Heart left ventricle (tissue), 16 donors: ENCODE data around the gene AMOTL2. TPM values are rescaled to one million over a fixed set of nuclear protein-coding genes. Genes with fewer than 3 reads are reported as not detected.

ENCODE experiments used
- ATAC-seq, 4 donors: fragments of 200-7000 bp; cut with Tn5 transposase; one replicate each; pipeline ENCODE4 v1.9.1; 2020 to 2022; ENCODE audit warnings: moderate library complexity in 4 of 4, mild to moderate bottlenecking in 3 of 4, moderate number of reproducible peaks in 1 of 4
- DNase-seq, 5 donors: peaks; one replicate each; pipeline ENCODE4 v3.0.0-alpha.2; 2020
- H3K27ac ChIP-seq, 12 donors: fragments of 200-600 bp; sonication (generic) in 4 of 12; one replicate each; pipeline versions ENCODE4 v1.5.0 to v1.8.0; 2016 to 2022; ENCODE audit warnings: mild to moderate bottlenecking in 2 of 12
- H3K27me3 ChIP-seq, 9 donors: fragments of 200-600 bp; sonication (generic) in 2 of 9; one replicate each; pipeline versions ENCODE4 v1.5.1 to v1.8.0; 2016 to 2022; ENCODE audit warnings: mild to moderate bottlenecking in 3 of 9
- H3K36me3 ChIP-seq, 9 donors: fragments of 200-600 bp; sonication (generic) in 2 of 9; one replicate each; pipeline versions ENCODE4 v1.5.0 to v1.8.0; 2018 to 2022; ENCODE audit warnings: mild to moderate bottlenecking in 2 of 9
- H3K4me1 ChIP-seq, 12 donors: fragments of 200-600 bp; sonication (generic) in 4 of 12; one replicate each; pipeline versions ENCODE4 v1.5.0 to v1.8.0; 2016 to 2022; ENCODE audit warnings: mild to moderate bottlenecking in 3 of 12
- H3K4me3 ChIP-seq, 12 donors: fragments of 200-600 bp; sonication (generic) in 4 of 12; one replicate each; pipeline versions ENCODE4 v1.5.0 to v1.8.0; 2017 to 2022; ENCODE audit warnings: mild to moderate bottlenecking in 9 of 12, moderate library complexity in 4 of 12
- H3K9me3 ChIP-seq, 12 donors: fragments of 200-600 bp; sonication (generic) in 4 of 12; one replicate each; pipeline versions ENCODE4 v1.5.0 to v1.8.0; 2016 to 2022; ENCODE audit warnings: mild to moderate bottlenecking in 1 of 12
- CTCF ChIP-seq, 12 donors: fragments of 200-600 bp; sonication (generic) in 4 of 12; IDR thresholded peaks; one replicate each; pipeline versions ENCODE4 v1.5.0 to v1.8.0; 2018 to 2022; ENCODE audit warnings: antibody characterized with exemption in 12 of 12, mild to moderate bottlenecking in 5 of 12
- POLR2A ChIP-seq, 2 donors: fragments of 450-650 bp; IDR thresholded peaks; one replicate each; pipeline ENCODE4 v1.6.1; 2017; ENCODE audit warnings: antibody characterized with exemption in 2 of 2, mild to moderate bottlenecking in 2 of 2, moderate library complexity in 2 of 2
- WGBS, 4 donors: extraction: QIAGEN DNeasy Blood & Tissue Kit in 2 of 4; methylation state at CpG; one replicate each; pipeline versions ENCODE4 v1.1.5 to v1.1.7; 2013 to 2018; 5-methylcytosine and 5-hydroxymethylcytosine counted together
- intact Hi-C, 10 donors: fragments of 100-400 bp; cut with DNase I; formaldehyde crosslinking; loops; one replicate each; pipeline versions ENCODE4 v1.11.1 to v1.14.2; 2022
- polyA plus RNA-seq, 2 donors: library from polyadenylated mRNA; stranded (reverse); fragments of 200-250 nt; gene quantifications; one replicate each; pipeline ENCODE4 v1.2.3, GENCODE V29; 2013
- total RNA-seq, 9 donors: library from RNA; depleted of rRNA in 2 of 9; stranded (reverse); fragments of >200 nt in 2 of 9; fragmentation: NEBNext Ultra II Directional in 3 of 9; extraction: Animal tissue kit (Norgen Biotek cat#: 25700) in 3 of 9; gene quantifications; one replicate each; pipeline versions ENCODE4 v1.1.0 to v1.2.4, GENCODE V29; 2016 to 2023
- donor health status: ischemic (EF 13 %, LVEDD 7.1; RV severe dilation, severe dysfunction).
- donor health status: healthy with polysubstance abuse.
- donor health status: DM: no; HTN: yes; CAD: no.
- donor health status: DM: no; HTN: no; CAD: no.
- donor health status: ischemic (EF 25% LVEDD 6.9; RV normal size, moderate dysfunction).
- donor health status: ischemic (EF 25% LVEDD 5.7; RV mildly dilated, moderate dysfunction).
- donor health status: healthy.
- donor health status: DM: yes; HTN: yes; CAD: no.
- donor health status: ischemic (EF 35%, LVEDD 5.7; RV mildly dilated, moderate dysfunction).
- donor health status: nonischemic (EF 11% LVEDD 7.7; RV severe dilation, severe dysfunction).
- donor health status: DM: yes; HTN: yes; CAD: no.
- donor health status: PGD.
- donor health status: ischemic (EF 29% LVEDD 5.4; RV normal size, mild dysfunction).
- donor health status: nonischemic (EF 23%, LVEDD 6.1; RV moderate dilation, normal function).

AMOTL2 gene
- total and polyA plus RNA-seq, 11 donors = 19.0 to 109 (median 48.9) TPM

DNA sequence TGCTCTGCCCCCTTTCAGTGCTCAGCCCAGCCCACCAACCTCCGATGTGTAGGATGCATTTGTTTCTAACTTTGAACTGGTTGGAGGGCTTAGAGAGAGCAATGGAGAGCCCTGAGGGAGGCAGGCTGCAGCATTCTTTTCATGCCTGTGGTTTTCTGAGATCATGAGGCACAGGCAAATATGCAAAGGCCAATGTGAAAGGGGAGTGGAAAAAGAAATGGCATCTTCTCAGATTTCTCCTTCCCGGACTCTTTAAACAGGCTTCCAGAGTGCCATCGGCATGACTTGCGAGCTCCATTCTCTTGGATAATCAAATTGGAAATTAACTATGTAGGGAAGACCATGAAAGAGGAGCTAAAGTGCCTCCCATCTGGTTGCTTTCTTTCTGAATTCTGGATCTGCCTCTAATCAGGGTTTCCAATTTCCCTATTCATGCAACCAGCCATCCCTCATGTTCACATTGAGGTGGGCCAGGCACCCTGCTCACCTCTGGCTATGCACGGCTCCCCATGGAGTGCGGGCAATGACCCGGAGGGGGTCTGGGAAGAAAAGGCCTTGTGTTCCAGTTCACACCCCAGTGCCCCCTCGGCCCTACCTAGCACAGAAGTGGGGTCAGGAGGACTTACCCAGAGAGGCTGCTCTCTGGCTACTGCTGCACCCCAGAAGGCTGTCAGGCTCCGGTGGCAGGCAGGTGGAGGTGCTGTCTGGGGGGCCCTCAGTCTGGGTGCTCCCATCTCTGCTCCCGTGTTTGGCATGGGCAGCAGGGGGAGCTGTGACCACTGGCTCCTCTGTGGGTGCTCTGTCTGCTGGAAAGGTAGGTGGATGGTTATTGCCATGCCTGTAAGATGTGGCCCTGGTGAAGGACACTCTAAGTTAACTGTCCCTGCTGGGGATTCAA is 16.1 kb downstream of the AMOTL2 start:
- 40 to 59% (median 54%) methylated on average over 9 to 10 of the region's 10 CpGs for WGBS, 4 donors

DNA sequence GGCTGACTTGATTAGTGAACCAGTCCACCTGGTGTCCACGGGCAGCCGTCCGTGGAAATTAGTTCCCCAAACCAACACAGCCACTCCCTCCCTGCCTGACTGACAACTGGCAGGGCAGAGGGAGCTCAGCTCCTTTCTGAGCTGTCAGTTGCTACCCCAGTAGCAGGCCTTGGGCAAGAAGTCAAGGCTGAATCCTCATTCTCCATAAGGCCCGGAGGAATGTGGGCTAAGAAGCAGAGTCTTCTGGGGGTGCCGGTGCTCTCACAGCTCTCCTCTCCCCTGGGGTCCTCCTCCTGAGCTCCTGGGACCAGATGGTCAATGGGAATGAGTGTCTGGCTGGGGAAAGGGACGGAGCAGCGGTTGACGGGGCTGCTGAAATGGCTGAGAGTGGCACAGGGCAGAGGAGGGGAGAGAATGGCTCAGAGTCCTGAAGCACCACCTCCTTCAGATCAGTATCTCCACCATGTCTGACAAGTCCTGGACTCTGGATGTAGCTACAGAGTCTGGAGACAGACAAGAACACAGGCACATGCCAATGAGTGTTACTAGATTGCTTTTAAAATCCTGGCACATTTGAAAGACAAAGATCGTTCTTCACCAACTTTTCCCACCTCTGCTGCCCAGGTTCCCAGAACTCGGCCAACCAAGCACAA is 16.9 kb downstream of the AMOTL2 start:
- 35 to 47% (median 44%) methylated on average over 8 to 10 of the region's 10 CpGs for WGBS, 4 donors
- DNase-seq (peak in 1 of 5 donors; percentile 31), ATAC-seq (peak in 2 of 4 donors; percentile 11 to 12)
- Histone ChIP-seq H3K9me3 (no peaks in the 10 kb centered on the region), H3K27ac (peak overlapping the region; percentile 34 to 100 (median 71)), H3K36me3 (peaks cover 4 to 95% (median 86%) of the 10 kb centered on the region in 9 donors), H3K4me3 (no peak overlapping the region), H3K4me1 (peaks cover 10 to 99% (median 70%) of the 10 kb centered on the region in 12 donors), H3K27me3 (no peaks in the 10 kb centered on the region)
- TF ChIP-seq CTCF (IDR thresholded peaks at IDR 0.05) (no peak), POLR2A (IDR thresholded peaks at IDR 0.05) (no peak)
- intact Hi-C loops = loop anchor here in 3 of 10 donors (5.0 kb wide), 2 partner anchors 45 to 115 kb away; no protein-coding TSS in a partner anchor

More for the DNA sequence above, 16.1 kb downstream of the AMOTL2 start:
- intact Hi-C loops = loop anchor here in 3 of 10 donors (5.0 kb wide), 2 partner anchors 46 to 114 kb away; no protein-coding TSS in a partner anchor
- TF ChIP-seq POLR2A (IDR thresholded peaks at IDR 0.05) = no peak
- TF ChIP-seq CTCF (IDR thresholded peaks at IDR 0.05) = peak in 8 of 12 donors; percentile 21 to 52 (median 32)
- Histone ChIP-seq H3K27me3 (no peaks in the 10 kb centered on the region), H3K36me3 (peaks cover 4 to 100% (median 94%) of the 10 kb centered on the region in 9 donors), H3K4me1 (peaks cover 10 to 99% (median 75%) of the 10 kb centered on the region in 12 donors), H3K9me3 (no peaks in the 10 kb centered on the region), H3K27ac (peak overlapping the region in 11 of 12 donors; percentile 42 to 100 (median 74)), H3K4me3 (no peak overlapping the region)
- DNase-seq (peak in 1 of 5 donors; percentile 42), ATAC-seq (peak; percentile 12 to 51 (median 39))

GRCh38 chr3:134356411-134357040 is 17.7 kb downstream of the AMOTL2 start:
- intact Hi-C loops = loop anchor here in 3 of 10 donors (5.0 kb wide), 2 partner anchors 44 to 116 kb away; no protein-coding TSS in a partner anchor
- Histone ChIP-seq H3K36me3 (peaks cover 2 to 90% (median 77%) of the 10 kb centered on the region in 9 donors), H3K27me3 (no peaks in the 10 kb centered on the region), H3K4me3 (no peak overlapping the region), H3K9me3 (no peaks in the 10 kb centered on the region), H3K27ac (peak overlapping the region in 9 of 12 donors; percentile 55 to 100 (median 76)), H3K4me1 (peaks cover 8 to 99% (median 70%) of the 10 kb centered on the region in 12 donors)
- TF ChIP-seq CTCF (IDR thresholded peaks at IDR 0.05) (no peak), POLR2A (IDR thresholded peaks at IDR 0.05) (no peak)
- 79 to 88% (median 81%) methylated on average over 9 of the region's 9 CpGs for WGBS, 4 donors
- ATAC-seq (no peak), DNase-seq (peak in 1 of 5 donors; percentile 12)
